HepG2 (cell line): ENCODE measurements around the gene LAMP1. TPM values are rescaled to one million over a fixed set of nuclear protein-coding genes. Genes with fewer than 3 reads are reported as not detected.
A peak's percentile ranks its signal among the peaks of the same experiment; 100 is the strongest.

Experiments
- CREB1 ChIP-seq, 2 experiments: fragments of 450-650 bp in 1 of 2; IDR thresholded peaks; 2 replicates each; pipeline ENCODE4 v1.6.1; 2016 to 2017; ENCODE audit warnings: control low read depth in 1 of 2, mild to moderate bottlenecking in 1 of 2, missing compliant biosample characterization in 1 of 2, missing genetic modification characterization in 1 of 2
- DZIP1 ChIP-seq: sonication (generic); formaldehyde crosslinking; IDR thresholded peaks from 2 replicates; pipeline ENCODE4 v1.5.0; 2020; ENCODE audit warnings: mild to moderate bottlenecking, missing genetic modification reagents
- EP300 ChIP-seq, 3 experiments: sonication (generic) in 1 of 3; formaldehyde crosslinking in 1 of 3; IDR thresholded peaks; 2 replicates each; pipeline versions ENCODE4 v1.5.1 to v1.6.1; 2011 to 2020; ENCODE audit warnings: low read depth in 2 of 3, low read length in 2 of 3, borderline replicate concordance in 1 of 3, improper control_type of control experiment in 1 of 3, mild to moderate bottlenecking in 1 of 3, missing genetic modification reagents in 1 of 3, moderate library complexity in 1 of 3
- HMGXB4 ChIP-seq, 2 experiments: sonication (generic) in 1 of 2; formaldehyde crosslinking in 1 of 2; IDR thresholded peaks; 2 replicates each; pipeline versions ENCODE4 v1.4.0 to v1.6.1; 2018 to 2020; ENCODE audit warnings: missing genetic modification reagents in 2 of 2, borderline replicate concordance in 1 of 2, low read depth in 1 of 2, mild to moderate bottlenecking in 1 of 2, missing biosample characterization in 1 of 2
- MBNL3 ChIP-seq: fragments of 250-450 bp; sonication (Bioruptor Pico); conservative IDR thresholded peaks from 2 replicates; pipeline ENCODE4 v1.8.0; 2022; ENCODE audit warnings: mild to moderate bottlenecking, inconsistent platforms
- PAXIP1 ChIP-seq: sonication (generic); formaldehyde crosslinking; conservative IDR thresholded peaks from 2 replicates; pipeline ENCODE4 v1.4.0; 2020; ENCODE audit warnings: mild to moderate bottlenecking, missing genetic modification reagents, moderate library complexity
- SIN3B ChIP-seq: fragments of 150-350 bp; IDR thresholded peaks from 2 replicates; pipeline ENCODE4 v1.6.1; 2014; ENCODE audit warnings: low read length
- SKIL ChIP-seq: sonication (generic); formaldehyde crosslinking; IDR thresholded peaks from 2 replicates; pipeline ENCODE4 v1.8.0; 2022; ENCODE audit warnings: missing genetic modification reagents, mild to moderate bottlenecking, moderate library complexity, borderline replicate concordance
- STAG1 ChIP-seq: sonication (generic); formaldehyde crosslinking; IDR thresholded peaks from 2 replicates; pipeline ENCODE4 v1.4.0; 2020; ENCODE audit warnings: missing genetic modification reagents
- ZKSCAN8 ChIP-seq: IDR thresholded peaks from 2 replicates; pipeline ENCODE4 v1.6.1; 2016; ENCODE audit warnings: borderline replicate concordance, missing genetic modification reagents, missing compliant biosample characterization
- ZNF546 ChIP-seq: sonication (generic); formaldehyde crosslinking; conservative IDR thresholded peaks from 2 replicates; pipeline ENCODE4 v1.8.1; 2023; ENCODE audit warnings: mild to moderate bottlenecking, missing genetic modification reagents
- ZNF567 ChIP-seq: sonication (generic); formaldehyde crosslinking; IDR thresholded peaks from 2 replicates; pipeline ENCODE4 v1.8.1; 2023; ENCODE audit warnings: mild to moderate bottlenecking, missing genetic modification reagents, borderline replicate concordance
- ZNF615 ChIP-seq: sonication (generic); formaldehyde crosslinking; IDR thresholded peaks from 2 replicates; pipeline ENCODE4 v1.5.0; 2020; ENCODE audit warnings: mild to moderate bottlenecking, missing genetic modification reagents, borderline replicate concordance
- ZNF652 ChIP-seq: IDR thresholded peaks from 2 replicates; pipeline ENCODE4 v1.6.1; 2016; ENCODE audit warnings: low read depth, borderline replicate concordance
- ZNF709 ChIP-seq: sonication (generic); formaldehyde crosslinking; IDR thresholded peaks from 2 replicates; pipeline ENCODE4 v1.5.0; 2020; ENCODE audit warnings: mild to moderate bottlenecking, missing genetic modification reagents
- polyA plus RNA-seq, 8 experiments: library from polyadenylated mRNA; depleted of rRNA in 3 of 8; stranded (reverse) in 7 of 8; unstranded in 1 of 8; fragments of >200 nt; fragmentation: Illumina TruSeq in 4 of 8; extraction: Trizol in 4 of 8; gene quantifications; 2 replicates each; pipeline versions ENCODE4 v1.2.1 to v1.2.3, GENCODE V29; 2011 to 2016; ENCODE audit warnings: low read depth in 4 of 8, missing spikeins in 1 of 8, mixed read lengths in 1 of 8; ENCODE audit not compliant: insufficient read depth in 1 of 8
- total RNA-seq, 5 experiments: library from RNA; depleted of rRNA; stranded (reverse); fragments of >200 nt; fragmentation: Illumina TruSeq; extraction: Trizol; gene quantifications; 2 replicates each; pipeline ENCODE4 v1.2.3, GENCODE V29; 2016; ENCODE audit warnings: low read depth in 1 of 5
- TF ChIP-seq, protein P1 (sequence below): IDR thresholded peaks from 2 replicates; pipeline ENCODE4 v1.6.1; 2016; ENCODE audit warnings: low read depth, control low read depth

Gene LAMP1
- total and polyA plus RNA-seq, 2 of the 13 experiments (the other 11 are each of a cell fraction or from before 2014, with no cell fraction given), result 103 to 112 TPM

DNA sequence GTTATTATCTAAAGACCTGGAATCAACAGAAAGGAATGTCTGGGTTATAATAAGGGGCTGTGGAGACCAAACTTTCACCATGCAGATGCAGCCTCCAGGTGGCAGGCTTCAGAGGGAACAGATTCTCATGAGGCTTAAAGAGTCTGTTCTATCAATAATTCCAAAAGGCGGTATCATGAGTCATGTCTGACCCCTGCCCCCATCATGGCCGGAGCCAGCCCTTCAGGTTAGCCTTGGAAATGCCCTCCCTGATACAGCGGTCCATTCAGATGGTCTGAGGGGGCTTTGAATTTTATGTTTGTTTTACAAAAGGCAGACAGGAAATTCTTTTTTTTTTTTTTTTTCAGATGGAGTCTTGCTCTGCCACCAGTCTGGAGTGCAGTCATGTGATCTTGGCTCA, 21.7 kb upstream of the LAMP1 start (continued):
- no peak for TF ChIP-seq SKIL
- 0 out of 4 replicates have a peak, but pooled peaks of 1 of the 2 experiments have one; percentile 44 for TF ChIP-seq HMGXB4 (CRISPR knock-in tag; IDR thresholded peaks at IDR 0.05; ENCODE audit: borderline replicate concordance in 1 of 2, low read depth in 1 of 2)
- peak; percentile 69 for TF ChIP-seq STAG1 (CRISPR knock-in tag)
- no peak for TF ChIP-seq ZNF546
- TF ChIP-seq ZNF567 (CRISPR knock-in tag), result no peak
- peak; percentile 41 for TF ChIP-seq PAXIP1
- no peak for TF ChIP-seq DZIP1 (CRISPR knock-in tag)
- no peak for TF ChIP-seq SIN3B
- TF ChIP-seq EP300 (IDR thresholded peaks at IDR 0.05; ENCODE audit: low read depth in 2 of 2, low read length in 2 of 2), result 0 out of 4 replicates have a peak, but pooled peaks of 1 of the 2 experiments have one; percentile 28
- no peak for TF ChIP-seq EP300 (CRISPR knock-in tag; IDR thresholded peaks at IDR 0.05; ENCODE audit: borderline replicate concordance)
- TF ChIP-seq MBNL3 (CRISPR knock-in tag), result no peak
- TF ChIP-seq, protein P1, sequence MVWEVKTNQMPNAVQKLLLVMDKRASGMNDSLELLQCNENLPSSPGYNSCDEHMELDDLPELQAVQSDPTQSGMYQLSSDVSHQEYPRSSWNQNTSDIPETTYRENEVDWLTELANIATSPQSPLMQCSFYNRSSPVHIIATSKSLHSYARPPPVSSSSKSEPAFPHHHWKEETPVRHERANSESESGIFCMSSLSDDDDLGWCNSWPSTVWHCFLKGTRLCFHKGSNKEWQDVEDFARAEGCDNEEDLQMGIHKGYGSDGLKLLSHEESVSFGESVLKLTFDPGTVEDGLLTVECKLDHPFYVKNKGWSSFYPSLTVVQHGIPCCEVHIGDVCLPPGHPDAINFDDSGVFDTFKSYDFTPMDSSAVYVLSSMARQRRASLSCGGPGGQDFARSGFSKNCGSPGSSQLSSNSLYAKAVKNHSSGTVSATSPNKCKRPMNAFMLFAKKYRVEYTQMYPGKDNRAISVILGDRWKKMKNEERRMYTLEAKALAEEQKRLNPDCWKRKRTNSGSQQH (CRISPR knock-in tag), result no peak
- no peak for TF ChIP-seq ZNF652
- no peak; the same call in 1 of the 2 replicates for TF ChIP-seq ZKSCAN8 (CRISPR knock-in tag)
- TF ChIP-seq ZNF615, result no peak
- no peak for TF ChIP-seq ZNF709 (CRISPR knock-in tag)
- no peak for TF ChIP-seq CREB1 (IDR thresholded peaks at IDR 0.05)
- no peak for TF ChIP-seq CREB1 (CRISPR knock-in tag; IDR thresholded peaks at IDR 0.05)
